ENCODE measurements around the gene HMGCS1.
"Not testable (repeated sequence)": the region's sequence is repeated elsewhere in the genome, so short reads cannot be mapped to it uniquely, and the experiment has no call there.

The HMGCS1 gene

GRCh38 chr5:43338862-43339261 lies 25.6 kb upstream of the HMGCS1 start:
- no peak overlapping the region for H3K4me3 ChIP-seq (ENCODE audit: low read depth, low read length)
- no peaks in the 10 kb centered on the region for H3K4me1 ChIP-seq (ENCODE audit: control insufficient read depth, insufficient read depth, low read length, unreplicated experiment)
- H3K27me3 ChIP-seq (ENCODE audit: insufficient read depth, low read length), result no peaks in the 10 kb centered on the region
- no peaks in the 10 kb centered on the region for H3K36me3 ChIP-seq (ENCODE audit: insufficient read depth, low read length)
- H2AFZ ChIP-seq (ENCODE audit: low read length, unreplicated experiment), result no peak overlapping the region
- no peak overlapping the region for H3K27ac ChIP-seq (ENCODE audit: low read depth, low read length)
- no peaks in the 10 kb centered on the region for H3K79me2 ChIP-seq (ENCODE audit: control insufficient read depth, insufficient read depth, low read length, unreplicated experiment)

DNA sequence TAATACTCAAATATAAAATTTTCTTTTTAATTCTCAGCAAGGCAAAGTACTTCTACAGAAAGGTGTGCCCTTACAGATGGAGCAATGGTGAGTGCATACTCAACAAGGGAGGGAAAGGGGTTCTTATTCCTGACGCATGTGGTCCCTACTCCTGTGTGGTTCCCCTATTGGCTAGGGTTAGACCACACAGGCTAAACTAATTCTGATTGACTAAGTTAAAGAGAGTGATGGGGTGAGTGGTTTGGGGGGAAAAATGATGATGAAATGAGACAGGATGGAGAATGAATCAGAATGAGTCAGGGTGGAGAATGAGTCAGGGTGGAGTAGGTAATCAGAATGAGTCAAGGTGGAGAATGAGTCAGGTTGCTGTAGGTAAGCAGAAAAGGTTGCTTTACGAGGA lies 22.9 kb upstream of the HMGCS1 start:
- H2AFZ ChIP-seq (ENCODE audit: low read length, unreplicated experiment), result no peak overlapping the region
- no peaks in the 10 kb centered on the region for H3K79me2 ChIP-seq (ENCODE audit: control insufficient read depth, insufficient read depth, low read length, unreplicated experiment)
- no peaks in the 10 kb centered on the region for H3K4me1 ChIP-seq (ENCODE audit: control insufficient read depth, insufficient read depth, low read length, unreplicated experiment)
- H3K36me3 ChIP-seq (ENCODE audit: insufficient read depth, low read length), result no peaks in the 10 kb centered on the region
- no peak overlapping the region for H3K27ac ChIP-seq (ENCODE audit: low read depth, low read length)
- H3K4me3 ChIP-seq (ENCODE audit: low read depth, low read length), result no peak overlapping the region
- H3K27me3 ChIP-seq (ENCODE audit: insufficient read depth, low read length), result no peaks in the 10 kb centered on the region

DNA sequence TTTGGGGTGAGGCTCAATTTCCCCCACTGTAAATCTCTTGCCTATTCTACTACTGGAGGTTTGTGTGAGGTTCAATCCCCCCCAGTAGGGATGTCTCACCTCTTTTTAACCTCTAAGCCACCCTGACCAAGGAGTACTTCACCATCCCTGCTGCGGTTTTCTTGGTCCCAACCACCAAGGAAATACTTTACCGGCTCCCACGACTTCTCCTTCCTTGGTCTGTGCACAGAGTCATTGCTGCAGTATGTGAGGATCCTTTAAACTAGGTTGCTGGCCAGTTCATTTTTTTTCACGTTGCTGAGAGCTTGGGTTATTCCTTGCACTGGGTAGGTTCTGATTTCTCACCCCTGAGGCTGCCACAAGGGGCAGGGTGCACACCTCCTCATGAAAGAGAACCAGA lies 22.5 kb upstream of the HMGCS1 start:
- H3K27me3 ChIP-seq (ENCODE audit: insufficient read depth, low read length), result no peaks in the 10 kb centered on the region
- no peaks in the 10 kb centered on the region for H3K36me3 ChIP-seq (ENCODE audit: insufficient read depth, low read length)
- no peaks in the 10 kb centered on the region for H3K79me2 ChIP-seq (ENCODE audit: control insufficient read depth, insufficient read depth, low read length, unreplicated experiment)

DNA sequence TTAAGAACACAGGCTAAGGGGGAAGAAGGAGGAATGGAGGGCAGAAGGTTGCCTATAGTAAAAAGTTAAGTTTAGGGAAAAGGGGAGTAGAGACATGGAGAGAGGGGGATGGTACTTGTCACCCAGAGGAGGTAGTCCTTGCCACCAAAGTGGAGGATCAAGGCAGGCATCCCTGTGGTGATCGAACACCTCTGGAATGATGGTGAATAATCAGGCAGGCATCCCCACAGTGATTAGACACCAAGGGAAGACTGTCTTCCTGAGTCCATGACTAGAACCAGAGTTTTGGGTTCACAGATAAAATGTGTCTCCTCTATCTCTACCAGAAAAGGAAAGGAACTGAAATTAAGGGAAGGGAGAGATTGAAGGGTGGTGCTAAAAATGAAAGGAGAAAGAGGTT lies 19.2 kb upstream of the HMGCS1 start:
- no peaks in the 10 kb centered on the region for H3K79me2 ChIP-seq (ENCODE audit: control insufficient read depth, insufficient read depth, low read length, unreplicated experiment)
- peaks cover 5% of the 10 kb centered on the region; the same call in 1 of the 2 replicates for H3K27me3 ChIP-seq (ENCODE audit: insufficient read depth, low read length)

More for the DNA sequence above, 22.5 kb upstream of the HMGCS1 start:
- H2AFZ ChIP-seq (ENCODE audit: low read length, unreplicated experiment), result no peak overlapping the region
- no peak overlapping the region for H3K27ac ChIP-seq (ENCODE audit: low read depth, low read length)
- no peaks in the 10 kb centered on the region for H3K4me1 ChIP-seq (ENCODE audit: control insufficient read depth, insufficient read depth, low read length, unreplicated experiment)
- no peak overlapping the region for H3K4me3 ChIP-seq (ENCODE audit: low read depth, low read length)

GRCh38 chr5:43325624-43326023 lies 12.4 kb upstream of the HMGCS1 start:
- not testable (repeated sequence) for H2AFZ ChIP-seq (ENCODE audit: low read length, unreplicated experiment); H3K4me3 ChIP-seq (ENCODE audit: low read depth, low read length)

More for the DNA sequence above, 19.2 kb upstream of the HMGCS1 start:
- H2AFZ ChIP-seq (ENCODE audit: low read length, unreplicated experiment), result no peak overlapping the region
- no peaks in the 10 kb centered on the region for H3K4me1 ChIP-seq (ENCODE audit: control insufficient read depth, insufficient read depth, low read length, unreplicated experiment)
- no peaks in the 10 kb centered on the region for H3K36me3 ChIP-seq (ENCODE audit: insufficient read depth, low read length)
- H3K27ac ChIP-seq (ENCODE audit: low read depth, low read length), result no peak overlapping the region
- no peak overlapping the region for H3K4me3 ChIP-seq (ENCODE audit: low read depth, low read length)

DNA sequence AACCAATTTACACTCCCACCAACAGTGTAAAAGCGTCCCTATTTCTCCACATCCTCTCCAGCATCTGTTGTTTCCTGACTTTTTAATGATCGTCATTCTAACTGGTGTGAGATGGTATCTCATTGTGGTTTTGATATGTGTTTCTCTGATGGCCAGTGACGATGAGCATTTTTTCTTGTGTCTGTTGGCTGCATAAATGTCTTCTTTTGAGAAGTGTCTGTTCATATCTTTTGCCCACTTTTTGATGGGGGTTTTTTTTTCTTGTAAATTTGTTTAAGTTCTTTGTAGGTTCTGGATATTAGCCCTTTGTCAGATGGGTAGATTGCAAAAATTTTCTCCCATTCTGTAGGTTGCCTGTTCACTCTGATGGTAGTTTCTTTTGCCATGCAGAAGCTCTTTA lies 10.3 kb upstream of the HMGCS1 start:
- H2AFZ ChIP-seq (ENCODE audit: low read length, unreplicated experiment); H3K36me3 ChIP-seq (ENCODE audit: insufficient read depth, low read length); H3K27me3 ChIP-seq (ENCODE audit: insufficient read depth, low read length); H3K4me3 ChIP-seq (ENCODE audit: low read depth, low read length); H3K4me1 ChIP-seq (ENCODE audit: control insufficient read depth, insufficient read depth, low read length, unreplicated experiment); H3K27ac ChIP-seq (ENCODE audit: low read depth, low read length); H3K79me2 ChIP-seq (ENCODE audit: control insufficient read depth, insufficient read depth, low read length, unreplicated experiment): not testable (repeated sequence)

More at GRCh38 chr5:43325624-43326023, 12.4 kb upstream of the HMGCS1 start:
- not testable (repeated sequence) for H3K79me2 ChIP-seq (ENCODE audit: control insufficient read depth, insufficient read depth, low read length, unreplicated experiment); H3K36me3 ChIP-seq (ENCODE audit: insufficient read depth, low read length); H3K27ac ChIP-seq (ENCODE audit: low read depth, low read length); H3K4me1 ChIP-seq (ENCODE audit: control insufficient read depth, insufficient read depth, low read length, unreplicated experiment); H3K27me3 ChIP-seq (ENCODE audit: insufficient read depth, low read length)

DNA sequence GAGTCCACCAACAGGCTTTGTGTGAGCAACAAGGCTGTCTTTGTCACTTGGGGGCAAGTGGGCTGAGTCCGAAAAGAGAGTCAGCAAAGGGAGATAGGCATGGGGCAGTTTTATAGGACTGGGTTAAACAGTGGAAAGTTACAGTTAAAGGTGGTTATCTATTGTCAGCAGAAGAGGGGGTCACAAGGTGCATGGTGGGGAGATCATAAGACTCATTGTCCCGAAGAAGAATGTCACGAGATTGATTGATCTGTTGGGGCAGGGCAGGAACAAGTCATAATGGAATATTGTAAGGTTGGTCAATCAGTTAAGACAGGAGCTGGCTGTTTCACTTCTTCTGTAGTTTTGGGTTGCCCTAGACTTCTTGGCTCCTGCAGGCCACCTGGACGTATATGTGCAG lies 7.6 kb upstream of the HMGCS1 start:
- H3K27ac ChIP-seq (ENCODE audit: low read depth, low read length), result no peak overlapping the region
- H3K4me3 ChIP-seq (ENCODE audit: low read depth, low read length), result no peak overlapping the region
- H3K36me3 ChIP-seq (ENCODE audit: insufficient read depth, low read length), result no peaks in the 10 kb centered on the region
- H2AFZ ChIP-seq (ENCODE audit: low read length, unreplicated experiment), result no peak overlapping the region
- no peaks in the 10 kb centered on the region for H3K27me3 ChIP-seq (ENCODE audit: insufficient read depth, low read length)
- H3K4me1 ChIP-seq (ENCODE audit: control insufficient read depth, insufficient read depth, low read length, unreplicated experiment), result no peaks in the 10 kb centered on the region
- H3K79me2 ChIP-seq (ENCODE audit: control insufficient read depth, insufficient read depth, low read length, unreplicated experiment), result no peaks in the 10 kb centered on the region

GRCh38 chr5:43316421-43316820 lies 3.2 kb upstream of the HMGCS1 start:
- no peaks in the 10 kb centered on the region for H3K36me3 ChIP-seq (ENCODE audit: insufficient read depth, low read length)
- no peak overlapping the region for H2AFZ ChIP-seq (ENCODE audit: low read length, unreplicated experiment)
- peaks cover 16% of the 10 kb centered on the region for H3K79me2 ChIP-seq (ENCODE audit: control insufficient read depth, insufficient read depth, low read length, unreplicated experiment)
- H3K27me3 ChIP-seq (ENCODE audit: insufficient read depth, low read length), result no peaks in the 10 kb centered on the region
- no peak overlapping the region for H3K27ac ChIP-seq (ENCODE audit: low read depth, low read length)
- peaks cover 19% of the 10 kb centered on the region for H3K4me1 ChIP-seq (ENCODE audit: control insufficient read depth, insufficient read depth, low read length, unreplicated experiment)
- H3K4me3 ChIP-seq (ENCODE audit: low read depth, low read length), result no peak overlapping the region

- no peaks in the 10 kb centered on the region for H3K27me3 ChIP-seq (ENCODE audit: insufficient read depth, low read length)
- peaks cover 23% of the 10 kb centered on the region for H3K79me2 ChIP-seq (ENCODE audit: control insufficient read depth, insufficient read depth, low read length, unreplicated experiment)
- H3K4me3 ChIP-seq (ENCODE audit: low read depth, low read length), result no peak overlapping the region
- H3K36me3 ChIP-seq (ENCODE audit: insufficient read depth, low read length), result no peaks in the 10 kb centered on the region
- peaks cover 21% of the 10 kb centered on the region for H3K4me1 ChIP-seq (ENCODE audit: control insufficient read depth, insufficient read depth, low read length, unreplicated experiment)
- no peak overlapping the region for H2AFZ ChIP-seq (ENCODE audit: low read length, unreplicated experiment)
- H3K27ac ChIP-seq (ENCODE audit: low read depth, low read length), result no peak overlapping the region
Measured at GRCh38 chr5:43315682-43316081, 2.5 kb upstream of the HMGCS1 start.

- Histone ChIP-seq H3K79me2 (ENCODE audit: control insufficient read depth, insufficient read depth, low read length, unreplicated experiment) (peaks cover 27% of the 10 kb centered on the region), H2AFZ (ENCODE audit: low read length, unreplicated experiment) (no peak overlapping the region), H3K36me3 (ENCODE audit: insufficient read depth, low read length) (no peaks in the 10 kb centered on the region), H3K27me3 (ENCODE audit: insufficient read depth, low read length) (no peaks in the 10 kb centered on the region), H3K27ac (ENCODE audit: low read depth, low read length) (no peak overlapping the region), H3K4me1 (ENCODE audit: control insufficient read depth, insufficient read depth, low read length, unreplicated experiment) (peaks cover 21% of the 10 kb centered on the region), H3K4me3 (ENCODE audit: low read depth, low read length) (no peak overlapping the region)
Measured at GRCh38 chr5:43315263-43315662, 2.1 kb upstream of the HMGCS1 start.

DNA sequence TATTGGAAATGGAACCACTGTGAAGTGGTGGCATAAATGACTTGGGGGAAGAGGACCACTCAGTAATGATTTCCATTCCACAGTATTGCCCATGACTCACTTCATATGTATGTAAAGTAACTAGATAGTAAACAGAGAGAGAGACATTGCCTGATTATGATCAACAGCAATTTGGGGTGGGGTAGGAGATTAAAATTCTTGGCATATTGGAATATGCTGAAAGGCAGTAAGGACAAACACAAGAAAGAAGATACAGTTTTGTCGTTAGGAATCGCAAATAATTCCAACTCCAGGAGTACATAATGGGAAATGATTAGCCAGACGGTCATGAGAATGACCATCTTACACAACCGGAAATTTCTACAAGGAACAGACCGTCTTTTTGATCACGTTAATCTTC lies 1.5 kb upstream of the HMGCS1 start:
- no peaks in the 10 kb centered on the region for H3K27me3 ChIP-seq (ENCODE audit: insufficient read depth, low read length)
- H3K36me3 ChIP-seq (ENCODE audit: insufficient read depth, low read length), result no peaks in the 10 kb centered on the region
- H3K27ac ChIP-seq (ENCODE audit: low read depth, low read length), result no peak overlapping the region
- H3K4me1 ChIP-seq (ENCODE audit: control insufficient read depth, insufficient read depth, low read length, unreplicated experiment), result peaks cover 21% of the 10 kb centered on the region
- H3K79me2 ChIP-seq (ENCODE audit: control insufficient read depth, insufficient read depth, low read length, unreplicated experiment), result peaks cover 32% of the 10 kb centered on the region
- H2AFZ ChIP-seq (ENCODE audit: low read length, unreplicated experiment), result no peak overlapping the region
- no peak overlapping the region for H3K4me3 ChIP-seq (ENCODE audit: low read depth, low read length)
